ENCODE measurements around the gene UFC1. TPM values are rescaled to one million over a fixed set of nuclear protein-coding genes. Genes with fewer than 3 reads are reported as not detected.

Gene UFC1
- total RNA-seq, 1 experiment from 2014 or later = 63.7 TPM

- H3K4me3 ChIP-seq (replicated peaks in 1 of 2; ENCODE audit: low read depth in 1 of 2, low read length in 2 of 2) = no peak overlapping the region
- no peak overlapping the region for H2AFZ ChIP-seq (ENCODE audit: low read depth, low read length, poor library complexity, severe bottlenecking)
- H3K27ac ChIP-seq (ENCODE audit: low read depth, low read length) = no peak overlapping the region
- ChIA-PET POLR2A (no interaction called here), CTCF (interaction anchor here (0.6 to 1.6 kb wide), 2 partner anchors 30 to 201 kb away, joined by 3 to 7 read pairs; partner anchors contain the start of gene TOMM40L), RAD21 (ENCODE audit: low non-redundant PET in 1 of 2, low total read pairs in 2 of 2, uncharacterized antibody in 2 of 2, unreplicated experiment in 2 of 2) (no interaction called here)
- BruUV-seq (replicated peaks) = no TSS peak
- TF ChIP-seq ATF3 (IDR thresholded peaks at IDR 0.05) = no peak
- H3K9ac ChIP-seq (ENCODE audit: low read length) = no peak overlapping the region
- no peak overlapping the region for H3K4me2 ChIP-seq (ENCODE audit: low read length)
- intact Hi-C loops (cut with micrococcal nuclease) = no loop called here
- no peaks in the 10 kb centered on the region for H3K9me3 ChIP-seq (ENCODE audit: control insufficient read depth in 1 of 2, insufficient read depth in 1 of 2, low read depth in 1 of 2, low read length in 2 of 2)
- H4K20me1 ChIP-seq (ENCODE audit: insufficient read depth) = no peaks in the 10 kb centered on the region
- H3K4me1 ChIP-seq (ENCODE audit: control insufficient read depth in 1 of 2, insufficient read depth in 2 of 2, low read length in 2 of 2) = peaks cover 4 to 15% of the 10 kb centered on the region in 2 experiments; a peak in 2 of 4 replicates
- no peak for ATAC-seq
- H3K79me2 ChIP-seq (ENCODE audit: insufficient read depth, low read length) = no peaks in the 10 kb centered on the region
- no peak for DNase-seq (ENCODE audit: low read depth, low spot score)
- no peaks in the 10 kb centered on the region for H3K9me2 ChIP-seq (ENCODE audit: insufficient read depth)
- no peaks in the 10 kb centered on the region for H3K36me3 ChIP-seq (ENCODE audit: control insufficient read depth in 1 of 2, insufficient read depth in 2 of 2, low read length in 2 of 2)
- H3K27me3 ChIP-seq (ENCODE audit: insufficient read depth, low read length) = no peaks in the 10 kb centered on the region
Observed at GRCh38 chr1:161195171-161195570, 41.4 kb downstream of the UFC1 start.

- RAD21 ChIA-PET (ENCODE audit: low non-redundant PET in 1 of 2, low total read pairs in 2 of 2, uncharacterized antibody in 2 of 2, unreplicated experiment in 2 of 2) = no interaction called here
- TF ChIP-seq SIN3A (IDR thresholded peaks at IDR 0.05; ENCODE audit: low read depth) (no peak), JUND (IDR thresholded peaks at IDR 0.05) (no peak), SP1 (IDR thresholded peaks at IDR 0.05; ENCODE audit: low read depth) (no peak), YY1 (IDR thresholded peaks at IDR 0.05; ENCODE audit: extremely low read depth, insufficient replicate concordance, low read depth, low read length) (no peak), EGR1 (IDR thresholded peaks at IDR 0.05; ENCODE audit: low read depth) (no peak), EZH2phosphoT487 (IDR thresholded peaks at IDR 0.05; ENCODE audit: borderline replicate concordance) (no peak), CEBPB (IDR thresholded peaks at IDR 0.05; ENCODE audit: low read depth) (no peak), EZH2 (IDR thresholded peaks at IDR 0.05) (no peak), ZNF274 (IDR thresholded peaks at IDR 0.05; ENCODE audit: low read depth, low read length) (no peak), ZFX (IDR thresholded peaks at IDR 0.05) (no peak), CTCF (IDR thresholded peaks at IDR 0.05 in 2 of 3, conservative IDR thresholded peaks at IDR 0.05 in 1 of 3; ENCODE audit: borderline replicate concordance in 1 of 3, insufficient read depth in 1 of 3, low read depth in 2 of 3, low read length in 2 of 3) (no peak), MAX (IDR thresholded peaks at IDR 0.05) (no peak), ELF1 (IDR thresholded peaks at IDR 0.05; ENCODE audit: borderline replicate concordance, low read depth) (no peak), POLR2AphosphoS5 (IDR thresholded peaks at IDR 0.05; ENCODE audit: low read depth, low read length) (no peak)
- no peaks in the 10 kb centered on the region for H3K36me3 ChIP-seq (ENCODE audit: control insufficient read depth in 1 of 2, insufficient read depth in 2 of 2, low read length in 2 of 2)
- CTCF ChIA-PET = no interaction called here
- no peak overlapping the region for H3K4me2 ChIP-seq (ENCODE audit: low read length)
- H3K79me2 ChIP-seq (ENCODE audit: insufficient read depth, low read length) = no peaks in the 10 kb centered on the region
- intact Hi-C loops (cut with micrococcal nuclease) = no loop called here
- DNase-seq (ENCODE audit: low read depth, low spot score) (no peak), ATAC-seq (no peak)
- H3K4me3 ChIP-seq (replicated peaks in 1 of 2; ENCODE audit: low read depth in 1 of 2, low read length in 2 of 2) = no peak overlapping the region
- no peak overlapping the region for H3K27ac ChIP-seq (ENCODE audit: low read depth, low read length)
- H3K9me3 ChIP-seq (ENCODE audit: control insufficient read depth in 1 of 2, insufficient read depth in 1 of 2, low read depth in 1 of 2, low read length in 2 of 2) = no peaks in the 10 kb centered on the region
- no peak overlapping the region for H3K9ac ChIP-seq (ENCODE audit: low read length)
- H2AFZ ChIP-seq (ENCODE audit: low read depth, low read length, poor library complexity, severe bottlenecking) = no peak overlapping the region
- H3K9me2 ChIP-seq (ENCODE audit: insufficient read depth) = no peaks in the 10 kb centered on the region
- peaks cover 4 to 23% of the 10 kb centered on the region in 2 experiments; a peak in 3 of 4 replicates for H3K4me1 ChIP-seq (ENCODE audit: control insufficient read depth in 1 of 2, insufficient read depth in 2 of 2, low read length in 2 of 2)
- no TSS peak for BruUV-seq (replicated peaks)
- H4K20me1 ChIP-seq (ENCODE audit: insufficient read depth) = no peaks in the 10 kb centered on the region
- no peaks in the 10 kb centered on the region for H3K27me3 ChIP-seq (ENCODE audit: insufficient read depth, low read length)
- POLR2A ChIA-PET = no interaction called here
Observed at GRCh38 chr1:161196111-161196510, 42.3 kb downstream of the UFC1 start.
